ENCODE results near the gene OR10K1.

DNA sequence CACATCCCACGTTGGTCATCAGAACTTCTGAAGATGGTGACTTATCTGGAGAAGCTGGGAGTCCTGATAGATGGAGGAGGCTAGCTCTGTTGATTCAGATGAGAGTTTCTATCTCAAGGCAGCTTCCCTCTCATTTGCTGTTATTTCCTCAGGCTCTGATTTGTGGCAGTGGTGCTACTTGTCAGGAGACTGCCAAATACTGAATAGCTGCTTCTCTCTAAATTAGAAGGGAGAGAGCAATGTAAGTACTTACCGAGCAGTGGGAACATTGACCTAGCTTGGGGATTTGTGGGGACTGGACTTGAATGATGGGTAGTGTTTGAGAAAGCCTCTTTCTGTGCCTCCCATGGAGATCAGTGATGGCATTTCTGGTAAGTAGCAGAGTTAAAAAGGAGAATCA lies at the start of gene OR10K1:
- TF ChIP-seq, protein P1, sequence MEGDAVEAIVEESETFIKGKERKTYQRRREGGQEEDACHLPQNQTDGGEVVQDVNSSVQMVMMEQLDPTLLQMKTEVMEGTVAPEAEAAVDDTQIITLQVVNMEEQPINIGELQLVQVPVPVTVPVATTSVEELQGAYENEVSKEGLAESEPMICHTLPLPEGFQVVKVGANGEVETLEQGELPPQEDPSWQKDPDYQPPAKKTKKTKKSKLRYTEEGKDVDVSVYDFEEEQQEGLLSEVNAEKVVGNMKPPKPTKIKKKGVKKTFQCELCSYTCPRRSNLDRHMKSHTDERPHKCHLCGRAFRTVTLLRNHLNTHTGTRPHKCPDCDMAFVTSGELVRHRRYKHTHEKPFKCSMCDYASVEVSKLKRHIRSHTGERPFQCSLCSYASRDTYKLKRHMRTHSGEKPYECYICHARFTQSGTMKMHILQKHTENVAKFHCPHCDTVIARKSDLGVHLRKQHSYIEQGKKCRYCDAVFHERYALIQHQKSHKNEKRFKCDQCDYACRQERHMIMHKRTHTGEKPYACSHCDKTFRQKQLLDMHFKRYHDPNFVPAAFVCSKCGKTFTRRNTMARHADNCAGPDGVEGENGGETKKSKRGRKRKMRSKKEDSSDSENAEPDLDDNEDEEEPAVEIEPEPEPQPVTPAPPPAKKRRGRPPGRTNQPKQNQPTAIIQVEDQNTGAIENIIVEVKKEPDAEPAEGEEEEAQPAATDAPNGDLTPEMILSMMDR (IDR thresholded peaks at IDR 0.05; ENCODE audit: insufficient read depth, low read depth, low read length) = no peak
- no peak for TF ChIP-seq EZH2 (IDR thresholded peaks at IDR 0.05; ENCODE audit: insufficient read depth, low read length)

Data from astrocyte (in vitro differentiated cells and primary cell).